ENCODE data around the gene CRABP2. TPM values are rescaled to one million over a fixed set of nuclear protein-coding genes. Genes with fewer than 3 reads are reported as not detected.
A peak's percentile ranks its signal among the peaks of the same experiment; 100 is the strongest.

The CRABP2 gene
- total RNA-seq, 1 donor from 2014 or later = 278 TPM

GRCh38 chr1:156721131-156721530 is 15.7 kb upstream of the CRABP2 start:
- H3K9ac ChIP-seq (ENCODE audit: low read length) = no peak overlapping the region
- H4K20me1 ChIP-seq (ENCODE audit: insufficient read depth, low read length) = peaks cover 46% of the 10 kb centered on the region
- no peak overlapping the region for H3K4me3 ChIP-seq (ENCODE audit: insufficient read depth, low read depth, low read length)
- H3K4me1 ChIP-seq (ENCODE audit: insufficient read depth, low read length) = peaks cover 13% of the 10 kb centered on the region
- FAIRE-seq (no peak), DNase-seq (ENCODE audit: low read depth) (no peak)
- TF ChIP-seq CTCF (IDR thresholded peaks at IDR 0.05; ENCODE audit: insufficient read depth, low read depth, low read length) (no peak), EZH2 (IDR thresholded peaks at IDR 0.05; ENCODE audit: insufficient read depth, low read length) (no peak)
- H3K9me3 Mint-ChIP-seq (ENCODE audit: unreplicated experiment) = no peaks in the 10 kb centered on the region
- peak overlapping the region; percentile 47 for H3K27ac Mint-ChIP-seq (ENCODE audit: unreplicated experiment)
- H3K27ac ChIP-seq (ENCODE audit: low read depth, low read length) = no peak overlapping the region
- H3K36me3 Mint-ChIP-seq (ENCODE audit: low read depth, unreplicated experiment) = peaks cover 21% of the 10 kb centered on the region
- no peak overlapping the region for H3K4me2 ChIP-seq (ENCODE audit: low read length)
- no peak overlapping the region for H3K4me3 Mint-ChIP-seq (ENCODE audit: unreplicated experiment)
- peaks cover 27% of the 10 kb centered on the region for H3K36me3 ChIP-seq (ENCODE audit: insufficient read depth, low read length)
- H2AFZ ChIP-seq (ENCODE audit: low read depth, low read length) = no peak overlapping the region
- peaks cover 44% of the 10 kb centered on the region for H3K79me2 ChIP-seq (ENCODE audit: insufficient read depth, low read length)
- peaks cover 3% of the 10 kb centered on the region for H3K4me1 Mint-ChIP-seq (ENCODE audit: low read depth, unreplicated experiment)
- no peaks in the 10 kb centered on the region for H3K9me3 ChIP-seq (ENCODE audit: insufficient read depth, low read depth, low read length)
- H3K27me3 ChIP-seq (ENCODE audit: insufficient read depth, low read length) = no peaks in the 10 kb centered on the region
- no peaks in the 10 kb centered on the region for H3K27me3 Mint-ChIP-seq (ENCODE audit: low read depth, unreplicated experiment)

GRCh38 chr1:156717351-156717750 is 12.0 kb upstream of the CRABP2 start:
- Histone ChIP-seq H3K36me3 (ENCODE audit: insufficient read depth, low read length) (peaks cover 13% of the 10 kb centered on the region), H3K4me2 (ENCODE audit: low read length) (no peak overlapping the region), H3K27ac (ENCODE audit: low read depth, low read length) (no peak overlapping the region), H2AFZ (ENCODE audit: low read depth, low read length) (no peak overlapping the region), H3K9me3 (ENCODE audit: insufficient read depth, low read depth, low read length) (no peaks in the 10 kb centered on the region), H3K27me3 (ENCODE audit: insufficient read depth, low read length) (no peaks in the 10 kb centered on the region), H3K4me1 (ENCODE audit: insufficient read depth, low read length) (peaks cover 5% of the 10 kb centered on the region), H3K79me2 (ENCODE audit: insufficient read depth, low read length) (peaks cover 10% of the 10 kb centered on the region), H4K20me1 (ENCODE audit: insufficient read depth, low read length) (peaks cover 10% of the 10 kb centered on the region), H3K4me3 (ENCODE audit: insufficient read depth, low read depth, low read length) (no peak overlapping the region), H3K9ac (ENCODE audit: low read length) (no peak overlapping the region)
- DNase-seq (ENCODE audit: low read depth) = no peak
- no peak for TF ChIP-seq CTCF (IDR thresholded peaks at IDR 0.05; ENCODE audit: insufficient read depth, low read depth, low read length)
- TF ChIP-seq EZH2 (IDR thresholded peaks at IDR 0.05; ENCODE audit: insufficient read depth, low read length) = no peak
- FAIRE-seq = no peak
- H3K36me3 Mint-ChIP-seq (ENCODE audit: low read depth, unreplicated experiment) = peaks cover 19% of the 10 kb centered on the region
- H3K4me1 Mint-ChIP-seq (ENCODE audit: low read depth, unreplicated experiment) = no peaks in the 10 kb centered on the region
- no peaks in the 10 kb centered on the region for H3K9me3 Mint-ChIP-seq (ENCODE audit: unreplicated experiment)
- no peak overlapping the region for H3K27ac Mint-ChIP-seq (ENCODE audit: unreplicated experiment)
- no peak overlapping the region for H3K4me3 Mint-ChIP-seq (ENCODE audit: unreplicated experiment)
- H3K27me3 Mint-ChIP-seq (ENCODE audit: low read depth, unreplicated experiment) = no peaks in the 10 kb centered on the region

GRCh38 chr1:156714830-156715229 is 9.4 kb upstream of the CRABP2 start:
- Mint-ChIP-seq H3K36me3 (ENCODE audit: low read depth, unreplicated experiment) (peaks cover 20% of the 10 kb centered on the region), H3K4me1 (ENCODE audit: low read depth, unreplicated experiment) (peaks cover 12% of the 10 kb centered on the region), H3K4me3 (ENCODE audit: unreplicated experiment) (no peak overlapping the region), H3K27me3 (ENCODE audit: low read depth, unreplicated experiment) (no peaks in the 10 kb centered on the region), H3K9me3 (ENCODE audit: unreplicated experiment) (no peaks in the 10 kb centered on the region), H3K27ac (ENCODE audit: unreplicated experiment) (no peak overlapping the region)
- Histone ChIP-seq H3K4me2 (ENCODE audit: low read length) (no peak overlapping the region), H3K27me3 (ENCODE audit: insufficient read depth, low read length) (no peaks in the 10 kb centered on the region), H3K36me3 (ENCODE audit: insufficient read depth, low read length) (no peaks in the 10 kb centered on the region), H3K79me2 (ENCODE audit: insufficient read depth, low read length) (no peaks in the 10 kb centered on the region), H3K27ac (ENCODE audit: low read depth, low read length) (no peak overlapping the region), H3K4me1 (ENCODE audit: insufficient read depth, low read length) (peaks cover 21% of the 10 kb centered on the region), H4K20me1 (ENCODE audit: insufficient read depth, low read length) (no peaks in the 10 kb centered on the region), H3K9ac (ENCODE audit: low read length) (no peak overlapping the region), H3K4me3 (ENCODE audit: insufficient read depth, low read depth, low read length) (no peak overlapping the region), H3K9me3 (ENCODE audit: insufficient read depth, low read depth, low read length) (no peaks in the 10 kb centered on the region), H2AFZ (ENCODE audit: low read depth, low read length) (no peak overlapping the region)
- no peak for TF ChIP-seq CTCF (IDR thresholded peaks at IDR 0.05; ENCODE audit: insufficient read depth, low read depth, low read length)
- TF ChIP-seq EZH2 (IDR thresholded peaks at IDR 0.05; ENCODE audit: insufficient read depth, low read length) = no peak
- DNase-seq (ENCODE audit: low read depth) = no peak
- FAIRE-seq = no peak

All from astrocyte (in vitro differentiated cells and primary cell).